ENCODE results near the gene NRN1L.
A peak's percentile ranks its signal among the peaks of the same experiment; 100 is the strongest.
"Not testable (repeated sequence)": the region's sequence is repeated elsewhere in the genome, so short reads cannot be mapped to it uniquely, and the experiment has no call there.

Gene NRN1L

GRCh38 chr16:67860589-67861398 lies 23.9 kb upstream of the NRN1L start:
- no peak for DNase-seq (ENCODE audit: low read depth in 2 of 2)

- DNase-seq (ENCODE audit: low read depth in 2 of 2) = no peak
These were observed 22.8 kb upstream of the NRN1L start for GRCh38 chr16:67861877-67862276.

DNA sequence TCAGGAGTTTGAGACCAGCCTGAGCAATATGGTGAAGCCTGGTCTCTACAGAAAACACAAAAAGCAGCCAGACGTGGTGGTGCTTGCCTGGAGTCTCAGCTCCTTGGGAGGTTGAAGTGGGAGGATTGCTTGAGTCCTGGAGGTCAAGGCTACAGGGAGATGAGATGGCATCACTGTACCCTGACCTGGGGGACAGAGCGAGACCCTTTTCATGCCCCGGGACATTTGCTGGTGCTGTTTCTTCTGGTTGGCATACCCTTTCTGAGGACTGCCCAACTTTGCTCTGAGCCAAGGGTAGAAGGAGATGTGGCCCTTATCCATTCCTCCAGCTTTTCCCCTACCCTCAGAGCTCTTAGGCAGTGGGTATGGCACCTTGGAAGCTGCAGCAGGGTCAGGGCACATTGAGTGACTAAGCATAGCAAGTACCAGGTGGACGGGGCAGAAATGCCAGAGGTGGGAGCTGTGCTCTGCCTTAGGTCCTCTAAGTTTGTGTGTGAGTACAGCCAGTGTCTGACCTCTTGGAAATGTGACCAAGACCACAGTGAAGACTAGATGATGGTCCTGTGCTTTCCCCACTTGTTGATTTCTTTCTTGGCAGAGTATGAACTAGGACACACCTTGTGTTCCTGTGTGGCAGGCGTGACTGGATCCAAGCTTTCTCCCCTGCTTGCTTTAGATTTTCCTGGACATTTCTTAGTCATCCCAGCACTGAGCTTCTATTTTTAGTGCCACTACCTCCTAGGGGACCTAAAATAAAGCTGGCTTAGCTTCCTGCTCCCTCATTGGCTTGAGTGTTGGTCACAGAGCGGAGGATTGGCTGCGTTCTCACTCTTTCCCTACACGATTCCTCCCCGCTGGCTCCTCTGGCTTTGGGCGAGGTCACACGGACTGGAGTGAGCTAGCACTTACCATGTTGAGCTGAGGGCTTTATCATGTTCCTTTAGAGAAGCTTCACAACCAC lies 21.8 kb upstream of the NRN1L start:
- DNase-seq (ENCODE audit: low read depth in 2 of 2) = no peak

GRCh38 chr16:67864044-67864443 lies 20.6 kb upstream of the NRN1L start:
- DNase-seq (ENCODE audit: low read depth in 2 of 2) = not testable (repeated sequence)

GRCh38 chr16:67864594-67864993 lies 20.1 kb upstream of the NRN1L start:
- no peak for DNase-seq (ENCODE audit: low read depth in 2 of 2)

DNA sequence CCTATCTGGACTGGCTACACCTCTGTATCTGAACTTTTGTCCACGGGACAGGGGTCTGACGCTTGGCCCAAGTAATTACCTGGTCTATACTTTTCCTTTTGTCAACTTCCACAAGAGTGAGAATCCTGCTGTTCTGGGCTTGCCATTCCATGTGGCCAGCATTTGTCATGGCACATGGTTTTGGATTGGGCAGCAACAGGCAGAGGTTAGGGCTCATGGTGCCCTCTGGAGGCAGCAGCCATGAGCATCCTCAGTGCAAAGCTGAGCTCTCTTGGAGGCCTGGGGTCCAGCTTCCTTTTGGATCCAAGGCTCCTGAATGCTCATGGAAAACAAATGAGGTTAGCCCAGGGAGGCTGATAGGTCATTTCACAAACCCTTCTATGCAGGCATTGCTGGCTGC lies 19.4 kb upstream of the NRN1L start:
- DNase-seq (ENCODE audit: low read depth in 2 of 2) = no peak

- DNase-seq (ENCODE audit: low read depth in 2 of 2) = no peak
These were observed 16.4 kb upstream of the NRN1L start for GRCh38 chr16:67868290-67868689.

DNA sequence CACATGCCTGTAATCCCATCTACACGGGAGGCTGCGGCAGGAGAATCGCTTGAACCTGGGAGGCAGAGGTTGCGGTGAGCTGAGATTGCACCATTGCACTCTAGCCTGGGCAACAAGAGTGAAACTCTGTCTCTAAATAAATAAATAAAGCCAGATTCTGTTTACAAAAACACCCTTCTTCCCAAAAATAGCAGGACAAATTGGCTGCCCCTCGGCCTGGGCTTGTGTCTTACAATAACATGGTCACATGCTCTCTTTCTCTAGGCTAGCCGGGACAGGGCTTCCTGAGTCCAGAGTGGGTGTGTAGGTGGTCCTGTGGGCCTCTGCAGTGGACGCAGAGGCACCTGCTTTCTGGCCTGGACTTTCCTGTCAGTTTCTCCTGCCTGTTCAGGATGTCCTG lies 15.0 kb upstream of the NRN1L start:
- no peak for DNase-seq (ENCODE audit: low read depth in 2 of 2)

DNA sequence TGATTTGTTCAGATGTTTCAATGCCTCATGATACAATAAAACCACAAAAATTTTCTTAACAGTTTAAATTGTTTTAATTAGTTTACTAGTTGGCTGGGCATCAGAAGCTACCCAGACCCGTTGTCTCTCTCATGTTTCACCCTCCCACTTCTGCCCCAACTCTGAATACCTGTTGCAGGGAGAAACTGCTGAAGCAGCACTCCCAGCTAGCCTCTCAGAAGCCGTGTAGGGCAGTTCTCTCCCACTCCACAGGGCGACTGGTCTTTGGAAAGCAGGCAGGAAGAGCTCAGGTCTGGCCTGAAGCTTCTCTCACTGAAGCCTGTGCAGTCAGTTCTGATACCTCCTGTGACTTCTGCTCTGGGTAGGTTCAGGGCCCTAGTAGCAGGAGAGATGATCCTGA lies 13.4 kb upstream of the NRN1L start:
- DNase-seq (ENCODE audit: low read depth in 2 of 2) = no peak

GRCh38 chr16:67872131-67872630 lies 12.5 kb upstream of the NRN1L start:
- no peak for DNase-seq (ENCODE audit: low read depth in 2 of 2)

DNA sequence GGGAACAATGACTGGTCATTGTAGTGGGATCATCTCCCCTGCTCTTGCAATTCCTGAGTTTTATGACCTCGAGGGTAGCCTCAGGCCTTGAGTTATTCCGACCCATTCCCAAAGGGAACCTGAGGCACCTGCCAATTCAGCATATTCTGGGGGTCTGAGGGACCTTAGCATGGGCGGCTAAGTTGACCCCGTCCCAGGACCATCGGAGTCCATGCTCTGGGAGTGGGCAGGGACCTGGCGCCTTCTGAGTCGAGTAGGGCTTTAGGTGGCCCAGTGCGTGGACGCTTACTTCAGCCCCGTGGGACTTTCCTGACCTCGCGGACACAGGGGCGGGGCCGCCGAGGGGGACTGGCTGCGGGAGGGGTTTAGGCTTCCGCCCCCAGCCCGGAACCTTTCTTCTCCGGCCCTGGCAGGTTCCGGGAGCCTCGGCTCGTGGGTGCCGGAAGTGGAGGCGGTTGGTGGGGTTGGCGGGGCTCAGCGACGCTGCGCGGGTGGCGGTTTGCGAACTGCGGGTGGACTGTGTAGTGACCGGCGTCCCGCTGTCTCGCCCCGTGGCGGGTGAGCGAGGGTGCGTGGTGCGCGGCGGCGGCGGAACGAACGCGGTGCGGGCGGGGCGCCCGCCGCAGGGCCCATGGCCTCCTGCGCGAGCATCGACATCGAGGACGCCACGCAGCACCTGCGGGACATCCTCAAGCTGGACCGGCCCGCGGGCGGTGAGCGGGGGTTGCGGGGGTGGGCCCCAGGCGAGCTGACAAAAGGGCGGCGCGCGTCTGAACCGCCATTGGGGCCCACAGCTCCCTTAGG lies 11.9 kb upstream of the NRN1L start, which contains the start of gene EDC4:
EDC4 (plus strand) TSS at position 422 of the 804 bp plus-strand sequence; CDS start at position 632, 210 bp downstream.
- peak; percentile 69 to 84 for DNase-seq (ENCODE audit: low read depth in 2 of 2)

- no peak for DNase-seq (ENCODE audit: low read depth in 2 of 2)
These were observed 11.0 kb upstream of the NRN1L start for GRCh38 chr16:67873435-67874370.

GRCh38 chr16:67874372-67874771 lies 10.3 kb upstream of the NRN1L start:
- no peak for DNase-seq (ENCODE audit: low read depth in 2 of 2)

GRCh38 chr16:67877064-67877463 lies 7.6 kb upstream of the NRN1L start:
- DNase-seq (ENCODE audit: low read depth in 2 of 2) = no peak

GRCh38 chr16:67878232-67878631 lies 6.5 kb upstream of the NRN1L start:
- DNase-seq (ENCODE audit: low read depth in 2 of 2) = no peak

GRCh38 chr16:67878846-67879245 lies 5.8 kb upstream of the NRN1L start:
- DNase-seq (ENCODE audit: low read depth in 2 of 2) = no peak

DNA sequence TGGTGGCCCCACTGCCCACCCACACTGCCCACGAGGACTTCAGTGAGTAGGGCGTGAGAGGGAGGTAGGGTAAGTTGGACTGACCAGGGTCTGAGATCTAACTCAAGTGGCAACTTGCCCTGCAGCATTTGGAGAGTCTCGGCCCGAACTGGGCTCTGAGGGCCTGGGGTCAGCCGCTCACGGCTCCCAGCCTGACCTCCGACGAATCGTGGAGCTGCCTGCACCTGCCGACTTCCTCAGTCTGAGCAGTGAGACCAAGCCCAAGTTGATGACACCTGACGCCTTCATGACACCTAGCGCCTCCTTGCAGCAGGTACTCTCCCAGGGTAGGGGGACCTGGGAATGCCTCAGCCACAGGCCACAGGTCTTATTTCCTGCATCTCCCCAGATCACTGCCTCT lies 5.2 kb upstream of the NRN1L start:
- no peak for DNase-seq (ENCODE audit: low read depth in 2 of 2)

DNA sequence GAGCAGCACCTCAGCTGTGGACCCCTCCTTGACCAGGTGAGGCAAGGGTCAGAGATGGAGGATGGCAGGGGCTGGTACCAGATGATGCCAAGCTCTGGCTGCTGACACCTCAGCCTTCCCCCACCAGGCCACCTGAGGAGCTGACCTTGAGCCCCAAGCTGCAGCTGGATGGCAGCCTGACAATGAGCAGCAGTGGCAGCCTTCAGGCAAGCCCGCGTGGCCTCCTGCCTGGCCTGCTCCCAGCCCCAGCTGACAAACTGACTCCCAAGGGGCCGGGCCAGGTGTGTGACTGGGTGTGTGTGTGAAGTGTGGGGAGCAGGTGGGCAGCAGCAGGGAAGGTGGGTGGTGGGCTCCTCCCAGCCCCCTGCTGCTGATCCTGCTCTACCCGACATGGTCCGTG lies 4.7 kb upstream of the NRN1L start:
- DNase-seq (ENCODE audit: low read depth in 2 of 2) = no peak

- no peak for DNase-seq (ENCODE audit: low read depth in 2 of 2)
These were observed 4.1 kb upstream of the NRN1L start for GRCh38 chr16:67880584-67880983.

GRCh38 chr16:67881621-67882161 lies 3.0 kb upstream of the NRN1L start:
- no peak for DNase-seq (ENCODE audit: low read depth in 2 of 2)

Measured in stimulated activated CD4-positive, alpha-beta T cell treated with anti-CD3 and anti-CD28 coated beads, Interleukin-1b, Interleukin-23, amount 100 ng/mL, for 1 hour (primary cell).